Right atrium auricular region (tissue), 2 donors: Measurements from ENCODE around the gene MAP2. TPM values are rescaled to one million over a fixed set of nuclear protein-coding genes. Genes with fewer than 3 reads are reported as not detected.

Experiments used
- DNase-seq: peaks from one replicate; pipeline ENCODE4 v3.0.0-alpha.2; 2019; ENCODE audit warnings: low spot score
- H3K27ac ChIP-seq, 2 donors: fragments of 200-600 bp; sonication (generic); 1 replicate in 1 of 2; 2 replicates in 1 of 2; pipeline ENCODE4 v1.5.1; 2016 to 2019
- H3K27me3 ChIP-seq, 2 donors: fragments of 200-600 bp; sonication (generic); one replicate each; pipeline versions ENCODE4 v1.5.1 to v1.6.0; 2017 to 2019
- H3K36me3 ChIP-seq: fragments of 200-600 bp; sonication (generic); one replicate; pipeline ENCODE4 v1.5.1; 2016
- H3K4me1 ChIP-seq, 2 donors: fragments of 200-600 bp; sonication (generic); one replicate each; pipeline versions ENCODE4 v1.5.1 to v1.6.0; 2017 to 2019
- H3K4me3 ChIP-seq, 2 donors: fragments of 200-600 bp; sonication (generic); 1 replicate in 1 of 2; 2 replicates in 1 of 2; pipeline ENCODE4 v1.5.1; 2017 to 2019; ENCODE audit warnings: mild to moderate bottlenecking in 1 of 2, moderate library complexity in 1 of 2
- H3K9me3 ChIP-seq, 2 donors: fragments of 200-600 bp; sonication (generic); one replicate each; pipeline ENCODE4 v1.5.1; 2019
- CTCF ChIP-seq, 2 donors: fragments of 200-600 bp; sonication (generic); IDR thresholded peaks; one replicate each; pipeline ENCODE4 v1.5.1; 2019; ENCODE audit warnings: antibody characterized with exemption in 2 of 2
- total RNA-seq, 2 donors: library from RNA; depleted of rRNA; stranded (reverse); fragments of >200 nt; gene quantifications; one replicate each; pipeline ENCODE4 v1.1.0, GENCODE V29; 2016

The MAP2 gene
- total RNA-seq, 2 donors from 2014 or later = 6.5 to 6.7 TPM

GRCh38 chr2:209495855-209496585 is 72.2 kb downstream of the MAP2 start:
- TF ChIP-seq CTCF (IDR thresholded peaks at IDR 0.05) = no peak
- no peak overlapping the region for H3K4me3 ChIP-seq
- DNase-seq = no peak
- H3K27ac ChIP-seq = peak overlapping the region; percentile 77 to 79
- peaks cover 0 to 25% of the 10 kb centered on the region in 2 donors for H3K4me1 ChIP-seq
- H3K36me3 ChIP-seq = no peaks in the 10 kb centered on the region
- no peaks in the 10 kb centered on the region for H3K27me3 ChIP-seq
- H3K9me3 ChIP-seq = peaks cover 0 to 17% of the 10 kb centered on the region in 2 donors

- no peak overlapping the region for H3K4me3 ChIP-seq
- no peak for TF ChIP-seq CTCF (IDR thresholded peaks at IDR 0.05)
- peak overlapping the region; percentile 77 to 79 for H3K27ac ChIP-seq
- H3K27me3 ChIP-seq = no peaks in the 10 kb centered on the region
- H3K4me1 ChIP-seq = peaks cover 0 to 25% of the 10 kb centered on the region in 2 donors
- H3K9me3 ChIP-seq = peaks cover 0 to 13% of the 10 kb centered on the region in 2 donors
- no peaks in the 10 kb centered on the region for H3K36me3 ChIP-seq
- DNase-seq = no peak
Observed at GRCh38 chr2:209496586-209496982, 72.7 kb downstream of the MAP2 start.

- peaks cover 0 to 25% of the 10 kb centered on the region in 2 donors for H3K4me1 ChIP-seq
- no peak overlapping the region for H3K4me3 ChIP-seq
- H3K9me3 ChIP-seq = peaks cover 0 to 13% of the 10 kb centered on the region in 2 donors
- no peak for DNase-seq
- TF ChIP-seq CTCF (IDR thresholded peaks at IDR 0.05) = no peak
- no peaks in the 10 kb centered on the region for H3K27me3 ChIP-seq
- H3K36me3 ChIP-seq = no peaks in the 10 kb centered on the region
- no peak overlapping the region for H3K27ac ChIP-seq
Observed at GRCh38 chr2:209498614-209499013, 74.8 kb downstream of the MAP2 start.

GRCh38 chr2:209499069-209499468 is 75.2 kb downstream of the MAP2 start:
- Histone ChIP-seq H3K27me3 (no peaks in the 10 kb centered on the region), H3K27ac (no peak overlapping the region), H3K4me1 (peaks cover 0 to 25% of the 10 kb centered on the region in 2 donors), H3K4me3 (no peak overlapping the region), H3K36me3 (no peaks in the 10 kb centered on the region), H3K9me3 (peaks cover 0 to 13% of the 10 kb centered on the region in 2 donors)
- TF ChIP-seq CTCF (IDR thresholded peaks at IDR 0.05) = no peak
- no peak for DNase-seq

DNA sequence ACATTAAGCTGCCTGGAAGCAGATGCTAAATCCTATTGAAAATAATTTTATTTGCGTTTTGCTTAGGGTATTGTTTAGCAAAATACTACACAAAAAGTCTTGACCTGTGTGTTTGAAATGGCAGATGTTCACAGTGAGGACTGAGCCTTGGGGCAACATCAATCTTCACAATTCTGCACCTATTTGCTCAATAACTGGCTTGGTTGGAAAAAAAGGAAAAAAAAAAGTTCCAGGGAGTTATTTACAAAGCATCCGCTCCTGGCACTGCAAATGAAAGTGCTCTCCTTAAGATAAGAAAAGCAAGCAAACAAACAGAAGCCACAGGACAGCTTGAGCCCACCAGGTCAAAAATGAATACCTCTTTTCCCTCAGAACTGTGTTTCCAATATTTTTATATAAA is 77.7 kb downstream of the MAP2 start:
- H3K27me3 ChIP-seq = no peaks in the 10 kb centered on the region
- no peak for DNase-seq
- peaks cover 0 to 11% of the 10 kb centered on the region in 2 donors for H3K4me1 ChIP-seq
- no peak overlapping the region for H3K4me3 ChIP-seq
- TF ChIP-seq CTCF (IDR thresholded peaks at IDR 0.05) = no peak
- no peak overlapping the region for H3K27ac ChIP-seq
- H3K9me3 ChIP-seq = peaks cover 0 to 13% of the 10 kb centered on the region in 2 donors
- H3K36me3 ChIP-seq = no peaks in the 10 kb centered on the region

- H3K4me3 ChIP-seq = no peak overlapping the region
- no peaks in the 10 kb centered on the region for H3K36me3 ChIP-seq
- no peaks in the 10 kb centered on the region for H3K27me3 ChIP-seq
- no peak overlapping the region for H3K27ac ChIP-seq
- no peaks in the 10 kb centered on the region for H3K4me1 ChIP-seq
- no peak for TF ChIP-seq CTCF (IDR thresholded peaks at IDR 0.05)
- no peaks in the 10 kb centered on the region for H3K9me3 ChIP-seq
- no peak for DNase-seq
Observed at GRCh38 chr2:209505410-209505809, 81.6 kb downstream of the MAP2 start.
